SK-N-SH (cell line): Measurements from ENCODE around the gene FCGBP.
"Not testable (repeated sequence)": the region's sequence is repeated elsewhere in the genome, so short reads cannot be mapped to it uniquely, and the experiment has no call there.

ENCODE experiments used
- CTCF ChIP-seq: fragments of 200-600 bp; sonication (generic); IDR thresholded peaks from 2 replicates; pipeline ENCODE4 v1.6.1; 2017; ENCODE audit warnings: antibody characterized with exemption, mild to moderate bottlenecking, moderate library complexity
- EP300 ChIP-seq, 2 experiments: IDR thresholded peaks; 2 replicates each; pipeline versions ENCODE4 v1.4.0 to v1.6.1; 2012; ENCODE audit warnings: borderline replicate concordance in 1 of 2, low read depth in 1 of 2, low read length in 1 of 2
- EZH2phosphoT487 ChIP-seq: fragments of 200-600 bp; sonication (generic); IDR thresholded peaks from 2 replicates; pipeline ENCODE4 v1.6.1; 2017; ENCODE audit warnings: low read depth, mixed run types, mild to moderate bottlenecking, antibody characterized with exemption, moderate library complexity, borderline replicate concordance
- FOXJ3 ChIP-seq: sonication (generic); formaldehyde crosslinking; IDR thresholded peaks from 2 replicates; pipeline ENCODE4 v1.5.1; 2020; ENCODE audit warnings: mild to moderate bottlenecking, missing genetic modification reagents
- GABPA ChIP-seq: IDR thresholded peaks from 2 replicates; pipeline ENCODE4 v1.4.0; 2012; ENCODE audit warnings: low read depth, mild to moderate bottlenecking
- JUND ChIP-seq: IDR thresholded peaks from 2 replicates; pipeline ENCODE4 v1.4.0; 2012
- MAX ChIP-seq: IDR thresholded peaks from 2 replicates; pipeline ENCODE4 v1.4.0; 2012; ENCODE audit warnings: low read depth
- NRF1 ChIP-seq: IDR thresholded peaks from 2 replicates; pipeline ENCODE4 v1.6.1; 2012; ENCODE audit warnings: low read depth, mild to moderate bottlenecking, low read length
- POLR2AphosphoS5 ChIP-seq: IDR thresholded peaks from 2 replicates; pipeline ENCODE4 v1.6.1; 2012; ENCODE audit warnings: low read depth, low read length
- REST ChIP-seq: IDR thresholded peaks from 2 replicates; pipeline ENCODE4 v1.6.1; 2012; ENCODE audit warnings: mild to moderate bottlenecking, low read depth, low read length, moderate library complexity
- RFX5 ChIP-seq: IDR thresholded peaks from 2 replicates; pipeline ENCODE4 v1.6.1; 2012; ENCODE audit warnings: mild to moderate bottlenecking, improper control_type of control experiment, low read length
- SMC3 ChIP-seq: IDR thresholded peaks from 2 replicates; pipeline ENCODE4 v1.6.1; 2012; ENCODE audit warnings: low read depth, low read length, improper control_type of control experiment
- TEAD4 ChIP-seq: IDR thresholded peaks from 2 replicates; pipeline ENCODE4 v1.4.0; 2012; ENCODE audit warnings: mild to moderate bottlenecking, borderline replicate concordance; ENCODE audit not compliant: insufficient read depth

- TF ChIP-seq GABPA; CTCF; FOXJ3 (CRISPR knock-in tag); TEAD4; EP300 (IDR thresholded peaks at IDR 0.05; ENCODE audit: borderline replicate concordance in 1 of 2, low read depth in 1 of 2, low read length in 1 of 2); NRF1; POLR2AphosphoS5; RFX5; MAX; JUND; EZH2phosphoT487; REST; SMC3: not testable (repeated sequence)
These were observed 30.8 kb downstream of the FCGBP start for GRCh38 chr19:39903486-39904091.
